Panc1 (cell line): ENCODE results near the gene SLC35F1.

Experiments
- POLR2AphosphoS5 ChIP-seq: IDR thresholded peaks from 2 replicates; pipeline ENCODE4 v1.6.1; 2012; ENCODE audit warnings: mild to moderate bottlenecking, low read depth, low read length, moderate library complexity
- TCF7L2 ChIP-seq: IDR thresholded peaks from 2 replicates; pipeline ENCODE4 v1.6.1; 2011; ENCODE audit warnings: mild to moderate bottlenecking, low read depth, low read length, inconsistent platforms
- TF ChIP-seq, protein P1 (sequence below): fragments of 450-650 bp; IDR thresholded peaks from 2 replicates; pipeline ENCODE4 v1.5.1; 2017; ENCODE audit warnings: mild to moderate bottlenecking
- TF ChIP-seq, protein P2 (sequence below), 2 experiments: IDR thresholded peaks; 2 replicates each; pipeline ENCODE4 v1.6.1; 2011 to 2012; ENCODE audit warnings: low read depth in 2 of 2, control low read depth in 1 of 2, low read length in 1 of 2, mild to moderate bottlenecking in 1 of 2, moderate library complexity in 1 of 2; ENCODE audit not compliant: insufficient read depth in 1 of 2

DNA sequence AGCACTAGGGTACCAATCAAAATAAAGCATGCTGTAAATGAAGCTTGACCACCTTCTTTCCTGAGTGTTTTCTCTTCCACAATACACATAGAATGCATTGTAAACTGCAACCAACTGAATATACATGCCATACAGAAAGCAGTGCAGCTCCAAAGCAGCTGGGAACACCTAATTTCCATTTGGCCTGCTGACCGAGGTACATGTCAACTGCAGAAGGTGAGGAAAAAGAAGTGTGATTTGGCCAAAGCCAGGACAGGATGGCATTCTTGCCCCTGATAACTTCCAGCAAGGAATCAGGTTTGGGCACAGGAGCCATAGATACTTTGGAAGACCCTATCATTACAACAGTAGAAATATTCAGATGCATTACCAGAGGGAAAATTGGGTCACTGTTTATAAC lies 258.4 kb downstream of the SLC35F1 start:
- TF ChIP-seq, protein P1, sequence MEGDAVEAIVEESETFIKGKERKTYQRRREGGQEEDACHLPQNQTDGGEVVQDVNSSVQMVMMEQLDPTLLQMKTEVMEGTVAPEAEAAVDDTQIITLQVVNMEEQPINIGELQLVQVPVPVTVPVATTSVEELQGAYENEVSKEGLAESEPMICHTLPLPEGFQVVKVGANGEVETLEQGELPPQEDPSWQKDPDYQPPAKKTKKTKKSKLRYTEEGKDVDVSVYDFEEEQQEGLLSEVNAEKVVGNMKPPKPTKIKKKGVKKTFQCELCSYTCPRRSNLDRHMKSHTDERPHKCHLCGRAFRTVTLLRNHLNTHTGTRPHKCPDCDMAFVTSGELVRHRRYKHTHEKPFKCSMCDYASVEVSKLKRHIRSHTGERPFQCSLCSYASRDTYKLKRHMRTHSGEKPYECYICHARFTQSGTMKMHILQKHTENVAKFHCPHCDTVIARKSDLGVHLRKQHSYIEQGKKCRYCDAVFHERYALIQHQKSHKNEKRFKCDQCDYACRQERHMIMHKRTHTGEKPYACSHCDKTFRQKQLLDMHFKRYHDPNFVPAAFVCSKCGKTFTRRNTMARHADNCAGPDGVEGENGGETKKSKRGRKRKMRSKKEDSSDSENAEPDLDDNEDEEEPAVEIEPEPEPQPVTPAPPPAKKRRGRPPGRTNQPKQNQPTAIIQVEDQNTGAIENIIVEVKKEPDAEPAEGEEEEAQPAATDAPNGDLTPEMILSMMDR = no peak
- TF ChIP-seq POLR2AphosphoS5 (no peak), TCF7L2 (no peak)
- TF ChIP-seq, protein P2, sequence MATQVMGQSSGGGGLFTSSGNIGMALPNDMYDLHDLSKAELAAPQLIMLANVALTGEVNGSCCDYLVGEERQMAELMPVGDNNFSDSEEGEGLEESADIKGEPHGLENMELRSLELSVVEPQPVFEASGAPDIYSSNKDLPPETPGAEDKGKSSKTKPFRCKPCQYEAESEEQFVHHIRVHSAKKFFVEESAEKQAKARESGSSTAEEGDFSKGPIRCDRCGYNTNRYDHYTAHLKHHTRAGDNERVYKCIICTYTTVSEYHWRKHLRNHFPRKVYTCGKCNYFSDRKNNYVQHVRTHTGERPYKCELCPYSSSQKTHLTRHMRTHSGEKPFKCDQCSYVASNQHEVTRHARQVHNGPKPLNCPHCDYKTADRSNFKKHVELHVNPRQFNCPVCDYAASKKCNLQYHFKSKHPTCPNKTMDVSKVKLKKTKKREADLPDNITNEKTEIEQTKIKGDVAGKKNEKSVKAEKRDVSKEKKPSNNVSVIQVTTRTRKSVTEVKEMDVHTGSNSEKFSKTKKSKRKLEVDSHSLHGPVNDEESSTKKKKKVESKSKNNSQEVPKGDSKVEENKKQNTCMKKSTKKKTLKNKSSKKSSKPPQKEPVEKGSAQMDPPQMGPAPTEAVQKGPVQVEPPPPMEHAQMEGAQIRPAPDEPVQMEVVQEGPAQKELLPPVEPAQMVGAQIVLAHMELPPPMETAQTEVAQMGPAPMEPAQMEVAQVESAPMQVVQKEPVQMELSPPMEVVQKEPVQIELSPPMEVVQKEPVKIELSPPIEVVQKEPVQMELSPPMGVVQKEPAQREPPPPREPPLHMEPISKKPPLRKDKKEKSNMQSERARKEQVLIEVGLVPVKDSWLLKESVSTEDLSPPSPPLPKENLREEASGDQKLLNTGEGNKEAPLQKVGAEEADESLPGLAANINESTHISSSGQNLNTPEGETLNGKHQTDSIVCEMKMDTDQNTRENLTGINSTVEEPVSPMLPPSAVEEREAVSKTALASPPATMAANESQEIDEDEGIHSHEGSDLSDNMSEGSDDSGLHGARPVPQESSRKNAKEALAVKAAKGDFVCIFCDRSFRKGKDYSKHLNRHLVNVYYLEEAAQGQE (IDR thresholded peaks at IDR 0.05; ENCODE audit: insufficient read depth in 1 of 2, low read depth in 2 of 2, low read length in 1 of 2) = no peak
